GM19452 (cell line): ENCODE results near the gene DOCK11.
"Not testable (repeated sequence)": the region's sequence is repeated elsewhere in the genome, so short reads cannot be mapped to it uniquely, and the experiment has no call there.

Source experiments
- ATAC-seq: cut with Tn5 transposase; IDR thresholded peaks from one replicate; pipeline ENCODE4 v1.9.1; 2021; ENCODE audit not compliant: unreplicated experiment

Gene DOCK11

GRCh38 chrX:118729042-118729652, 233.5 kb downstream of the DOCK11 start:
- ATAC-seq, result no peak

GRCh38 chrX:118730500-118731247, 235.1 kb downstream of the DOCK11 start:
- no peak for ATAC-seq

- not testable (repeated sequence) for ATAC-seq
Observed at GRCh38 chrX:118732551-118732950, 236.9 kb downstream of the DOCK11 start.

GRCh38 chrX:118734909-118735308, 239.3 kb downstream of the DOCK11 start:
- ATAC-seq, result no peak
